Trophoblast cell (in vitro differentiated cells and primary cell): ENCODE results near the gene SMYD3.
A peak's percentile ranks its signal among the peaks of the same experiment; 100 is the strongest.

Experiments
- DNase-seq, 2 donors: peaks; one replicate each; pipeline ENCODE4 v3.0.0-alpha.2; 2016
- H2AFZ ChIP-seq: 2 replicates; pipeline ENCODE4 v1.6.1; 2013; ENCODE audit warnings: low read length, moderate library complexity, mild to moderate bottlenecking; ENCODE audit not compliant: insufficient read depth, poor library complexity
- H2AK5ac ChIP-seq: 2 replicates; pipeline ENCODE4 v1.6.1; 2013; ENCODE audit warnings: mild to moderate bottlenecking, low read length
- H2BK120ac ChIP-seq: 2 replicates; pipeline ENCODE4 v1.6.1; 2013; ENCODE audit warnings: low read length, mild to moderate bottlenecking, moderate library complexity; ENCODE audit not compliant: insufficient read depth, poor library complexity
- H2BK12ac ChIP-seq: 2 replicates; pipeline ENCODE4 v1.6.1; 2013; ENCODE audit warnings: mild to moderate bottlenecking, low read length, moderate library complexity
- H2BK5ac ChIP-seq: 2 replicates; pipeline ENCODE4 v1.6.1; 2013; ENCODE audit warnings: low read length, low read depth, moderate library complexity, mild to moderate bottlenecking; ENCODE audit not compliant: poor library complexity
- H3K14ac ChIP-seq: 2 replicates; pipeline ENCODE4 v1.6.1; 2013; ENCODE audit warnings: mild to moderate bottlenecking, low read length
- H3K18ac ChIP-seq: 2 replicates; pipeline ENCODE4 v1.6.1; 2013; ENCODE audit warnings: mild to moderate bottlenecking, low read length
- H3K23ac ChIP-seq: 2 replicates; pipeline ENCODE4 v1.6.1; 2013; ENCODE audit warnings: low read length
- H3K27ac ChIP-seq: 2 replicates; pipeline ENCODE4 v1.5.1; 2013; ENCODE audit warnings: low read depth, mild to moderate bottlenecking, inconsistent platforms, low read length, moderate library complexity
- H3K27me3 ChIP-seq: 2 replicates; pipeline ENCODE4 v1.6.1; 2013; ENCODE audit warnings: inconsistent platforms, mild to moderate bottlenecking, low read length, moderate library complexity; ENCODE audit not compliant: insufficient read depth
- H3K36me3 ChIP-seq, 2 experiments: 1 replicate in 1 of 2; 2 replicates in 1 of 2; pipeline ENCODE4 v1.6.1; 2013; ENCODE audit warnings: low read length in 2 of 2, mild to moderate bottlenecking in 2 of 2, moderate library complexity in 1 of 2; ENCODE audit not compliant: insufficient read depth in 2 of 2, control insufficient read depth in 1 of 2
- H3K4ac ChIP-seq: 2 replicates; pipeline ENCODE4 v1.6.1; 2013; ENCODE audit warnings: low read depth, mild to moderate bottlenecking, low read length, moderate library complexity
- H3K4me1 ChIP-seq, 2 experiments: 1 replicate in 1 of 2; 2 replicates in 1 of 2; pipeline ENCODE4 v1.6.1; 2013; ENCODE audit warnings: low read length in 2 of 2, mild to moderate bottlenecking in 2 of 2, moderate library complexity in 1 of 2; ENCODE audit not compliant: insufficient read depth in 2 of 2, control insufficient read depth in 1 of 2
- H3K4me2 ChIP-seq: 2 replicates; pipeline ENCODE4 v1.6.1; 2013; ENCODE audit warnings: inconsistent platforms, mild to moderate bottlenecking, low read length, moderate library complexity
- H3K4me3 ChIP-seq: 2 replicates; pipeline ENCODE4 v1.5.1; 2013; ENCODE audit warnings: mild to moderate bottlenecking, low read depth, low read length, inconsistent platforms
- H3K79me1 ChIP-seq: one replicate; pipeline ENCODE4 v1.6.1; 2013; ENCODE audit warnings: low read length
- H3K79me2 ChIP-seq: 2 replicates; pipeline ENCODE4 v1.6.1; 2013; ENCODE audit warnings: low read length, mild to moderate bottlenecking; ENCODE audit not compliant: control insufficient read depth, insufficient read depth, poor library complexity
- H3K9ac ChIP-seq: 2 replicates; pipeline ENCODE4 v1.6.1; 2013; ENCODE audit warnings: mild to moderate bottlenecking, low read length
- H3K9me3 ChIP-seq: 2 replicates; pipeline ENCODE4 v1.6.1; 2013; ENCODE audit warnings: low read depth, mild to moderate bottlenecking, control low read depth, inconsistent platforms, low read length; ENCODE audit not compliant: insufficient read depth
- H4K12ac ChIP-seq: 2 replicates; pipeline ENCODE4 v1.6.1; 2013; ENCODE audit warnings: low read depth, mild to moderate bottlenecking, low read length, moderate library complexity
- H4K8ac ChIP-seq: 2 replicates; pipeline ENCODE4 v1.6.1; 2013; ENCODE audit warnings: low read depth, mild to moderate bottlenecking, low read length, moderate library complexity
- H4K91ac ChIP-seq: one replicate; pipeline ENCODE4 v1.6.1; 2013; ENCODE audit warnings: low read depth, mild to moderate bottlenecking, low read length, moderate library complexity
- WGBS: extraction: QIAGEN DNeasy Blood & Tissue Kit; methylation state at CpG from one replicate; pipeline ENCODE4 v1.1.7; 2013; ENCODE audit warnings: missing lambda C conversion rate; ENCODE audit not compliant: insufficient read length, insufficient coverage; ENCODE audit errors: extremely low coverage; 5-methylcytosine and 5-hydroxymethylcytosine counted together

SMYD3 gene

GRCh38 chr1:245812278-245812677, 694.8 kb downstream of the SMYD3 start:
- Histone ChIP-seq H4K91ac (no peak overlapping the region), H3K9me3 (peaks cover 1% of the 10 kb centered on the region), H3K79me1 (peaks cover 2% of the 10 kb centered on the region), H4K8ac (no peak overlapping the region), H3K79me2 (no peaks in the 10 kb centered on the region), H3K27ac (no peak overlapping the region), H2BK12ac (no peak overlapping the region), H3K27me3 (no peaks in the 10 kb centered on the region), H3K36me3 (no peaks in the 10 kb centered on the region), H2AK5ac (no peak overlapping the region), H3K9ac (no peak overlapping the region), H3K14ac (no peak overlapping the region), H2AFZ (no peak overlapping the region), H3K18ac (no peak overlapping the region), H3K4me1 (no peaks in the 10 kb centered on the region), H3K4me2 (no peak overlapping the region), H3K4ac (no peak overlapping the region), H3K4me3 (no peak overlapping the region), H2BK5ac (no peak overlapping the region), H4K12ac (no peak overlapping the region), H3K23ac (no peak overlapping the region), H2BK120ac (no peak overlapping the region)
- no CpG with 5 or more reads among the region's 6 CpGs for WGBS
- DNase-seq: peak; percentile 71 to 82

DNA sequence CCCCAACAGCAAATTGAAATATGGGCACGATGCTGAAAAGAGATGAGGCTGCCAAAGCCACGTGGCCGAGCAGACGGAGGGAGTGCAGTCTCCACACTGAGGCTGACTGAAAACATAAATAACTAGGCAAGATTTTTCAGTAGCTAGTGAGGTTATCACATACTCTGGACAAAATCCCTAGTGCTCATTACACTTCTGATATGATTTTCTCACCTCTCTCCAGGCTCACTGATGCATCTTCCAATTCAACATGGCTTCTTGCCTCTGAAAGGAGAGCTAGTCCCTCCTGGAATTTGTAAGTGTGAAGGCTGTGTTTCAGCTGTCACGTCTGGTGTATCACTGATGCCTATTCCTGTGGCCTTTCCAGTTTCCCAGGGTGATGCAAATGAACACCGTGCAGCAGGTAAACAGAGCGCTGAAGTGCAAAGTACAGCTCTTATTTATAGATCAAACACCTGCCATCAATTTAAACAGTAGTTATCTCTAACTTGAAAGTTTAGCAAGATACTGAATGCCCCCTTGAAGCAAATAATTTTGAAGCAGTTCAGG, 696.2 kb downstream of the SMYD3 start:
- Histone ChIP-seq H3K9me3 (peaks cover 1% of the 10 kb centered on the region), H3K14ac (no peak overlapping the region), H2BK12ac (no peak overlapping the region), H3K36me3 (no peaks in the 10 kb centered on the region), H4K91ac (no peak overlapping the region), H2BK120ac (no peak overlapping the region), H4K12ac (no peak overlapping the region), H3K4me2 (no peak overlapping the region), H3K18ac (no peak overlapping the region), H2AFZ (no peak overlapping the region), H3K4ac (no peak overlapping the region), H3K79me2 (no peaks in the 10 kb centered on the region), H2BK5ac (no peak overlapping the region), H3K79me1 (peaks cover 2% of the 10 kb centered on the region), H4K8ac (no peak overlapping the region), H3K9ac (no peak overlapping the region), H3K4me1 (no peaks in the 10 kb centered on the region), H3K4me3 (no peak overlapping the region), H3K27ac (no peak overlapping the region), H2AK5ac (no peak overlapping the region), H3K23ac (no peak overlapping the region), H3K27me3 (no peaks in the 10 kb centered on the region)
- DNase-seq: no peak
- no CpG with 5 or more reads among the region's 7 CpGs for WGBS

DNA sequence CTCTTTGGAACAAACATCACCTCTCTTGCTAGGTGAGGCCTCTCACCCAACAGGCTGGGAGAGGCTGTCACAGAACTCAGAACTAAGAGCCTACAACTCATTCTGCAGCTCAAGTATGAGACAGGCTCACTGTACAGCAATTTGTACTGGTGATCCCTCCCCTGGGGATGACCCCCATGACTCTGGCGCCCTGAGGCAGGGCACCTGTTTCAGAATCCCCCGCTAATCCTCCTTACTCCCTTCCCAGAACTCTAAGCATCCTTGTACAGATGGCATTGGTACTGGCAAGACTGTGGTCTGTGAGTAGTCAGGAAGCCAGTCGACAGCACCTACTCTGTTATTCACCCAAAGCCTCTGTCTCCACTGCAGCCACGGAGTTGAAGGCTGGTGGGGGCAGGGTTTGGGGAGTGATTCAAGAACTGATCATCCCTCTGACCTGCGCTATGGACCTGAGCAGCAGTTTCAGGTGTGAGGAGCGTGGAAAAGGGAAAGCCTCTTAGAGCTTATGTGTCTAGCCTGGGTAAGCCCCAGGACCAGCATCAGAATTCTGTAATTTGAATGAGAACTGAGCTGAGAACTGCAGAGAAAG, 696.8 kb downstream of the SMYD3 start:
- Histone ChIP-seq H3K36me3 (no peaks in the 10 kb centered on the region), H2AK5ac (no peak overlapping the region), H3K79me1 (peaks cover 2% of the 10 kb centered on the region), H4K91ac (no peak overlapping the region), H4K8ac (no peak overlapping the region), H3K27me3 (no peaks in the 10 kb centered on the region), H2AFZ (no peak overlapping the region), H4K12ac (no peak overlapping the region), H3K4ac (no peak overlapping the region), H2BK12ac (no peak overlapping the region), H3K4me1 (no peaks in the 10 kb centered on the region), H3K4me2 (no peak overlapping the region), H3K18ac (no peak overlapping the region), H3K23ac (no peak overlapping the region), H3K27ac (no peak overlapping the region), H3K79me2 (no peaks in the 10 kb centered on the region), H3K14ac (no peak overlapping the region), H3K9me3 (peaks cover 1% of the 10 kb centered on the region), H3K9ac (no peak overlapping the region), H3K4me3 (no peak overlapping the region), H2BK5ac (no peak overlapping the region), H2BK120ac (no peak overlapping the region)
- no peak for DNase-seq
- no CpG with 5 or more reads among the region's 6 CpGs for WGBS

- H3K9me3 ChIP-seq: no peaks in the 10 kb centered on the region
- no peak overlapping the region for H4K91ac ChIP-seq
- no peak overlapping the region for H3K4me2 ChIP-seq
- H4K12ac ChIP-seq: no peak overlapping the region
- H2AFZ ChIP-seq: no peak overlapping the region
- no peak overlapping the region for H2BK12ac ChIP-seq
- H3K79me1 ChIP-seq: peaks cover 2% of the 10 kb centered on the region
- no peak overlapping the region for H3K23ac ChIP-seq
- H2BK120ac ChIP-seq: no peak overlapping the region
- no peak overlapping the region for H3K4ac ChIP-seq
- no peak overlapping the region for H3K9ac ChIP-seq
- no CpG with 5 or more reads among the region's 5 CpGs for WGBS
- no peak overlapping the region for H2AK5ac ChIP-seq
- no peaks in the 10 kb centered on the region for H3K27me3 ChIP-seq
- no peak overlapping the region for H4K8ac ChIP-seq
- H2BK5ac ChIP-seq: no peak overlapping the region
- no peaks in the 10 kb centered on the region for H3K4me1 ChIP-seq
- no peak overlapping the region for H3K4me3 ChIP-seq
- no peak overlapping the region for H3K27ac ChIP-seq
- no peak overlapping the region for H3K18ac ChIP-seq
- no peaks in the 10 kb centered on the region for H3K36me3 ChIP-seq
- no peak overlapping the region for H3K14ac ChIP-seq
- H3K79me2 ChIP-seq: no peaks in the 10 kb centered on the region
- DNase-seq: peak in 1 of 2 donors; percentile 64
Observed at GRCh38 chr1:245809361-245809760, 697.7 kb downstream of the SMYD3 start.
